ENCODE data around the gene TET1. TPM values are rescaled to one million over a fixed set of nuclear protein-coding genes. Genes with fewer than 3 reads are reported as not detected.
A peak's percentile ranks its signal among the peaks of the same experiment; 100 is the strongest.

TET1 gene
- total RNA-seq, 2 donors from 2014 or later = 50.8 to 60.5 TPM

DNA sequence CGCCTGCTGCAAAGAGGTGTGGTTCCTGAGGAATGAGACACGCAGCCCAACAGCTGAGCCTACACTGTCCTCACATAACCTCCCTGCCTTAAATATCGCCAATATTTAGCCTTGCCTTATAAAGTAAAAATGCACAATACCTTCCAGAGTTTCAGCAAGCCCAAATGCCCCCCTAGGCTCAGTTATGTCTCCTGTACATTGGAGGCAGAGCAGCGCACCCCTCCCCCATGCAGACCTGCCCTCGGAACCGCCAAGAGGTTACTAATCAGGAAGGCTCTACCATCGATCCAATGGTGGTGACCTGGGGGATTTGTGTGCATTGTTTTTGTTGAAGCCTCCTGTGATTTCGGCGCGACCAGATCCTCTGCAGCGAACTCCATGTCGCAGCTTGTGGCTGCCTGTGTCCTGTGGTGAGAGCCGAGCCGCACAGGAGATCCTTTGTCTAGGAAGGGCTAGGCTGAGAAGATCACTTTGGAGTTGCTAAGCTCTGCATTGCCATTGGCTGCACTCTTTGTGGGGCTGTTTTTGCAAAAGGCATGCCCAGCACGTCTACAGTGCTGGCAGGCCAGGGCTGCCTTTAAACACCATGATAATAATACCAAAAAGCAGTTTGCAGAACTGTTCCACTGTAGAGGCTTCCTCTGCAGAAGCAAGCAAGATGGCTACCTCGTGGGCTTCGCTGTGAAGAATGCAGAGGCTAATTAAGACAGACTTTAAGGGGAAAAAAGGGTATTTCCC is 40.1 kb downstream of the TET1 start:
- Histone ChIP-seq H3K27me3 (ENCODE audit: control insufficient read depth, insufficient read depth, low read length, poor library complexity, severe bottlenecking) (no peaks in the 10 kb centered on the region), H3K27ac (ENCODE audit: low read depth, low read length) (peak overlapping the region; percentile 96), H3K9me3 (ENCODE audit: control insufficient read depth, low read length) (no peaks in the 10 kb centered on the region), H3K36me3 (ENCODE audit: control insufficient read depth, insufficient read depth, low read length) (peaks cover 42% of the 10 kb centered on the region), H3K4me3 (ENCODE audit: low read length) (peak overlapping the region; percentile 79), H3K9ac (ENCODE audit: extremely low read depth, low read length, poor library complexity, severe bottlenecking) (peak overlapping the region; percentile 79), H3K4me1 (ENCODE audit: control insufficient read depth, insufficient read depth, low read length) (peaks cover 16% of the 10 kb centered on the region)
- TF ChIP-seq, protein P1, sequence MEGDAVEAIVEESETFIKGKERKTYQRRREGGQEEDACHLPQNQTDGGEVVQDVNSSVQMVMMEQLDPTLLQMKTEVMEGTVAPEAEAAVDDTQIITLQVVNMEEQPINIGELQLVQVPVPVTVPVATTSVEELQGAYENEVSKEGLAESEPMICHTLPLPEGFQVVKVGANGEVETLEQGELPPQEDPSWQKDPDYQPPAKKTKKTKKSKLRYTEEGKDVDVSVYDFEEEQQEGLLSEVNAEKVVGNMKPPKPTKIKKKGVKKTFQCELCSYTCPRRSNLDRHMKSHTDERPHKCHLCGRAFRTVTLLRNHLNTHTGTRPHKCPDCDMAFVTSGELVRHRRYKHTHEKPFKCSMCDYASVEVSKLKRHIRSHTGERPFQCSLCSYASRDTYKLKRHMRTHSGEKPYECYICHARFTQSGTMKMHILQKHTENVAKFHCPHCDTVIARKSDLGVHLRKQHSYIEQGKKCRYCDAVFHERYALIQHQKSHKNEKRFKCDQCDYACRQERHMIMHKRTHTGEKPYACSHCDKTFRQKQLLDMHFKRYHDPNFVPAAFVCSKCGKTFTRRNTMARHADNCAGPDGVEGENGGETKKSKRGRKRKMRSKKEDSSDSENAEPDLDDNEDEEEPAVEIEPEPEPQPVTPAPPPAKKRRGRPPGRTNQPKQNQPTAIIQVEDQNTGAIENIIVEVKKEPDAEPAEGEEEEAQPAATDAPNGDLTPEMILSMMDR (conservative IDR thresholded peaks at IDR 0.05) = no peak
- Mint-ChIP-seq H3K4me3 (peak overlapping the region; percentile 58), H3K27me3 (ENCODE audit: insufficient read depth) (no peaks in the 10 kb centered on the region), H3K36me3 (ENCODE audit: low read depth) (peaks cover 40% of the 10 kb centered on the region), H3K9me3 (no peaks in the 10 kb centered on the region), H3K4me1 (peaks cover 46% of the 10 kb centered on the region), H3K27ac (peak overlapping the region; percentile 98)
- DNase-seq = peak; percentile 97
- WGBS, 2 experiments (ENCODE audit: insufficient coverage in 1 of 2, insufficient read length in 1 of 2) = 7 to 15% methylated on average over 7 to 17 of the region's 17 CpGs

DNA sequence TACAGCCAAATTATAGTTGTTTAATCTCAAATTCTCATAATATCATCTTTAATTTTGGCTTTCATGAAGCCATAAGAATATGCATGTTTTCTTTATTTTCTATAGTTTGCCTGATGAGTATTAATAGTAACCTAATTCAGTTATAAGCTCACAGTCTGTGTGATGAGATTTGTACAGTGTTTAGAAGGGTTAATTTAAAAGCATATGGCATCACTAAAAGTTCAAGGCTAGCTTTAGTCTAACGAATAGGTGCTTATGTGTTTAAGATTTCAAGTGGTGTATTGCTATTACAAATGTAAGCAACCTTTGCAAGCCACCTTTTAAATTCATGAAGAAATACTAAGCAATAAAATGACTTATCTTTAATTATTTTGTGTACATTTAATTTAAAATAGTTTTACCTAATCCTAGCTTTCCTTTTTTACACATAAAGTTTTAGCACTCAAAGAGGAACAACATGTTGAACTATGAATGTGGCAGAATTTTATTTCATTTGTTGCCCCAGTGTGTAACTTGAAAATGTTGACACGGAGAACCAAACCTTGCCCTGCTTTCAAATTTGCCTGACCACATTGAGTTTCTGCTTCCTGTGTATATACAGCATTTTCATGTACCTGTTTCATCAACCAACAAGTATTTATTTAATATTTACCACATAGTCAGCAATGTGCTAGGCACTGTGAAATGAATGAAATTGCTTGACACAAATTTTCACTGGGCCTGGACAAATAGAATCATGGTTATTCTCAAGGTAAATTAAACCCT is 41.5 kb downstream of the TET1 start:
- TF ChIP-seq, protein P1 (conservative IDR thresholded peaks at IDR 0.05) = no peak
- DNase-seq = no peak
- peaks cover 16% of the 10 kb centered on the region for H3K4me1 ChIP-seq (ENCODE audit: control insufficient read depth, insufficient read depth, low read length)
- Mint-ChIP-seq H3K4me1 (peaks cover 44% of the 10 kb centered on the region), H3K36me3 (ENCODE audit: low read depth) (peaks cover 48% of the 10 kb centered on the region), H3K27me3 (ENCODE audit: insufficient read depth) (no peaks in the 10 kb centered on the region), H3K9me3 (no peaks in the 10 kb centered on the region), H3K27ac (no peak overlapping the region), H3K4me3 (peak overlapping the region; percentile 58)
- no peak overlapping the region for H3K9ac ChIP-seq (ENCODE audit: extremely low read depth, low read length, poor library complexity, severe bottlenecking)
- H3K27ac ChIP-seq (ENCODE audit: low read depth, low read length) = no peak overlapping the region
- H3K36me3 ChIP-seq (ENCODE audit: control insufficient read depth, insufficient read depth, low read length) = peaks cover 49% of the 10 kb centered on the region
- 85 to 95% methylated on average over 2 of the region's 2 CpGs for WGBS, 2 experiments (ENCODE audit: insufficient coverage in 1 of 2, insufficient read length in 1 of 2)
- H3K27me3 ChIP-seq (ENCODE audit: control insufficient read depth, insufficient read depth, low read length, poor library complexity, severe bottlenecking) = no peaks in the 10 kb centered on the region
- H3K4me3 ChIP-seq (ENCODE audit: low read length) = peak overlapping the region; percentile 79
- H3K9me3 ChIP-seq (ENCODE audit: control insufficient read depth, low read length) = no peaks in the 10 kb centered on the region

DNA sequence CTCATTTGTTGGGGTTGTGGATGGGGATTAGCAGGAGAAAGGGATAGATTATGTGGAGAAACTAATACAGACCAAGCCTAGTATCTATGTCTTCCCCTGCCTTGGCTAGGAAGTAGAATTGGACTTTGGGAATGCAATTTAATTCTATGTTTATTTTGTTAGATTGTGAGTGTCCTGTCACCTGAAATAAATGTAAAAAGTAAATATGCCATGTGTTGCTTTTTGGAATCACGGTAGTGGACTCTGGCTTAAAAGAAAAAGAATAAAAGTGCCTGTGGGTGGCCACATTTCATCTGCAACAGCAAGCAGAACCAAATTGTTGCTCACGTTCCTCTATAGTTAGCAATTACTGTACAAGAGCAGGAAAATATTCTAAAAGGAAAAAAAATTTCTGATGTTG is 42.3 kb downstream of the TET1 start:
- Mint-ChIP-seq H3K36me3 (ENCODE audit: low read depth) (peaks cover 51% of the 10 kb centered on the region), H3K27me3 (ENCODE audit: insufficient read depth) (no peaks in the 10 kb centered on the region), H3K27ac (no peak overlapping the region), H3K4me1 (peaks cover 44% of the 10 kb centered on the region), H3K9me3 (no peaks in the 10 kb centered on the region), H3K4me3 (no peak overlapping the region)
- no peak for DNase-seq
- TF ChIP-seq, protein P1 (conservative IDR thresholded peaks at IDR 0.05) = no peak
- Histone ChIP-seq H3K27ac (ENCODE audit: low read depth, low read length) (no peak overlapping the region), H3K9me3 (ENCODE audit: control insufficient read depth, low read length) (no peaks in the 10 kb centered on the region), H3K27me3 (ENCODE audit: control insufficient read depth, insufficient read depth, low read length, poor library complexity, severe bottlenecking) (no peaks in the 10 kb centered on the region), H3K9ac (ENCODE audit: extremely low read depth, low read length, poor library complexity, severe bottlenecking) (no peak overlapping the region), H3K4me3 (ENCODE audit: low read length) (no peak overlapping the region), H3K4me1 (ENCODE audit: control insufficient read depth, insufficient read depth, low read length) (peaks cover 16% of the 10 kb centered on the region), H3K36me3 (ENCODE audit: control insufficient read depth, insufficient read depth, low read length) (peaks cover 55% of the 10 kb centered on the region)
- WGBS, 2 experiments (ENCODE audit: insufficient coverage in 1 of 2, insufficient read length in 1 of 2) = 90 to 94% methylated on average over 1 to 2 of the region's 2 CpGs
